SK-N-SH treated with all-trans-retinoic acid at 6 μM for 48 hours (cell line): ENCODE measurements around the gene PHF19.

Source experiments
- ESRRG ChIP-seq: fragments of 250-450 bp; sonication (Bioruptor Pico); IDR thresholded peaks from 2 replicates; pipeline ENCODE4 v1.6.1; 2021; ENCODE audit warnings: mild to moderate bottlenecking
- OSR1 ChIP-seq: fragments of 250-450 bp; sonication (Bioruptor Pico); IDR thresholded peaks from 2 replicates; pipeline ENCODE4 v1.8.0; 2022; ENCODE audit warnings: moderate library complexity, mild to moderate bottlenecking, inconsistent platforms
- PATZ1 ChIP-seq: fragments of 250-450 bp; sonication (Bioruptor Pico); IDR thresholded peaks from 2 replicates; pipeline ENCODE4 v1.8.0; 2020; ENCODE audit warnings: mild to moderate bottlenecking, moderate library complexity, borderline replicate concordance
- RARB ChIP-seq: fragments of 250-450 bp; sonication (Bioruptor Pico); IDR thresholded peaks from 2 replicates; pipeline ENCODE4 v1.8.0; 2021; ENCODE audit warnings: mild to moderate bottlenecking, moderate library complexity
- TOX ChIP-seq: fragments of 250-450 bp; sonication (Bioruptor Pico); IDR thresholded peaks from 2 replicates; pipeline ENCODE4 v1.8.0; 2021; ENCODE audit warnings: mild to moderate bottlenecking, moderate library complexity, borderline replicate concordance
- TSHZ2 ChIP-seq: fragments of 250-450 bp; sonication (Bioruptor Pico); IDR thresholded peaks from 2 replicates; pipeline ENCODE4 v1.5.0; 2020; ENCODE audit warnings: mild to moderate bottlenecking, moderate library complexity
- ZC3H10 ChIP-seq: fragments of 250-450 bp; sonication (Bioruptor Pico); IDR thresholded peaks from 2 replicates; pipeline ENCODE4 v1.5.1; 2021; ENCODE audit warnings: mild to moderate bottlenecking, moderate library complexity
- ZFP3 ChIP-seq: fragments of 250-450 bp; sonication (Bioruptor Pico); IDR thresholded peaks from 2 replicates; pipeline ENCODE4 v1.5.0; 2020; ENCODE audit warnings: mild to moderate bottlenecking, moderate library complexity
- TF ChIP-seq, protein P1 (sequence below): fragments of 250-450 bp; sonication (Bioruptor Pico); IDR thresholded peaks from 2 replicates; pipeline ENCODE4 v1.5.1; 2020; ENCODE audit warnings: low read depth, mild to moderate bottlenecking, moderate library complexity
- TF ChIP-seq, protein P2 (sequence below): fragments of 250-450 bp; sonication (Bioruptor Pico); IDR thresholded peaks from 2 replicates; pipeline ENCODE4 v1.5.1; 2021; ENCODE audit warnings: mild to moderate bottlenecking, moderate library complexity

DNA sequence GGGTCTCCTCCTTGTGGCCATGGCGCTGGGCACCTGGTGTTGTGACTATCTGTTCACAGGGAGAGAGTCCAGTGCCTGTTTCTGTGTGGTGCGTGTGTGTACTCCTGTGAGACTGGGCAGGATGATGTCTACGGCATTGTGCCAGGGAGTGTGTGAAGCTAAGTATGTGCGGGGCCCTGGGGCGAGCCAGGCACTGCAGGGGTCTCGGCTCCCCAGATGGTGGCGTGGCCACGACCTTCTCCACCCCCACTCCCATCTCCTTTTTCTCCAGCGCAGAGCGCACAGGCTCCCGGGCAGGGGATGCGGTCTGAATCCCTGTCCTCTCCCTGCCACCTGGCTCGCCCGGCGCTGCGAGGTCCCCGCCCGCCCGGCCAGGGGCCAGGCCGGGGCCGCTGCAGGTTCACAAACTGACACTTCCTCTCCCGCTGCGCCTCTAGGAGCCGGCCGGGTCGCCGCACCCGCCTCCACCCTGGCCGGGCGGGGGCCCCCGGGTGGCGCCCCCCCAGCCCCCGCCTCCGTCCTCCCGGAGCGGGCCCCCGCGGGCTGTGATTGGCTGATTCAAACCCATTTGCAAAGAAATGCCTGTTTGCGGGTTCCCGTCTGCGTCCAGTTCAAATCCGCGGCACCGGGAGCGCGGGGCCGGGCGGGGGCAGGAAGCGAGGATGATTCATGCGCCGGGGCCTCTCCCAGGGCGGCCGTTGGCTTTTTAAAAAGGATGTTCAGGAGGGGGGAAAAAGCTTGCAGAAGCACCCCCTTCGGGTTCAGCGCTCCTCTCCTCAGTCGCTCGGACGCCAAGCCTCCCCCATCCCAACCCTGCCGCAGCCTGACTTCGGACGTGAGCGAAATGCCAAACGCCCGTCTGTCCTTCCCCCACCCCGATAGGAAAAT is 790 bp downstream of the PHF19 start:
- TF ChIP-seq ESRRG (CRISPR knock-in tag) (no peak), RARB (CRISPR knock-in tag) (no peak), ZFP3 (no peak), TOX (CRISPR knock-in tag) (no peak), OSR1 (no peak), PATZ1 (CRISPR knock-in tag) (peak; percentile 88), TSHZ2 (CRISPR knock-in tag) (no peak), ZC3H10 (CRISPR knock-in tag) (no peak)
- TF ChIP-seq, protein P1, sequence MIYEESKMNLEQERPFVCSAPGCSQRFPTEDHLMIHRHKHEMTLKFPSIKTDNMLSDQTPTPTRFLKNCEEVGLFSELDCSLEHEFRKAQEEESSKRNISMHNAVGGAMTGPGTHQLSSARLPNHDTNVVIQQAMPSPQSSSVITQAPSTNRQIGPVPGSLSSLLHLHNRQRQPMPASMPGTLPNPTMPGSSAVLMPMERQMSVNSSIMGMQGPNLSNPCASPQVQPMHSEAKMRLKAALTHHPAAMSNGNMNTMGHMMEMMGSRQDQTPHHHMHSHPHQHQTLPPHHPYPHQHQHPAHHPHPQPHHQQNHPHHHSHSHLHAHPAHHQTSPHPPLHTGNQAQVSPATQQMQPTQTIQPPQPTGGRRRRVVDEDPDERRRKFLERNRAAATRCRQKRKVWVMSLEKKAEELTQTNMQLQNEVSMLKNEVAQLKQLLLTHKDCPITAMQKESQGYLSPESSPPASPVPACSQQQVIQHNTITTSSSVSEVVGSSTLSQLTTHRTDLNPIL (CRISPR knock-in tag): no peak
- TF ChIP-seq, protein P2, sequence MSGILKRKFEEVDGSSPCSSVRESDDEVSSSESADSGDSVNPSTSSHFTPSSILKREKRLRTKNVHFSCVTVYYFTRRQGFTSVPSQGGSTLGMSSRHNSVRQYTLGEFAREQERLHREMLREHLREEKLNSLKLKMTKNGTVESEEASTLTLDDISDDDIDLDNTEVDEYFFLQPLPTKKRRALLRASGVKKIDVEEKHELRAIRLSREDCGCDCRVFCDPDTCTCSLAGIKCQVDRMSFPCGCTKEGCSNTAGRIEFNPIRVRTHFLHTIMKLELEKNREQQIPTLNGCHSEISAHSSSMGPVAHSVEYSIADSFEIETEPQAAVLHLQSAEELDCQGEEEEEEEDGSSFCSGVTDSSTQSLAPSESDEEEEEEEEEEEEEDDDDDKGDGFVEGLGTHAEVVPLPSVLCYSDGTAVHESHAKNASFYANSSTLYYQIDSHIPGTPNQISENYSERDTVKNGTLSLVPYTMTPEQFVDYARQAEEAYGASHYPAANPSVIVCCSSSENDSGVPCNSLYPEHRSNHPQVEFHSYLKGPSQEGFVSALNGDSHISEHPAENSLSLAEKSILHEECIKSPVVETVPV (CRISPR knock-in tag): no peak
